ENCODE data around the gene ZNF219.

The ZNF219 gene

GRCh38 chr14:21059842-21060613, 38.4 kb downstream of the ZNF219 start:
- H3K4me1 ChIP-seq (ENCODE audit: insufficient read depth, low read length) = peaks cover 8% of the 10 kb centered on the region; the same call in 1 of the 2 replicates
- H3K4me3 ChIP-seq (ENCODE audit: low read length) = no peak overlapping the region
- H3K9ac ChIP-seq (ENCODE audit: low read depth, low read length) = no peak overlapping the region
- no peak overlapping the region for H3K27ac ChIP-seq (ENCODE audit: low read length)
- H3K27me3 ChIP-seq (ENCODE audit: insufficient read depth, low read length) = no peaks in the 10 kb centered on the region
- no peaks in the 10 kb centered on the region for H3K36me3 ChIP-seq (ENCODE audit: insufficient read depth, low read depth, low read length)
- no peaks in the 10 kb centered on the region for H3K9me3 ChIP-seq (ENCODE audit: insufficient read depth, low read depth, low read length)

GRCh38 chr14:21058903-21059302, 39.6 kb downstream of the ZNF219 start:
- no peaks in the 10 kb centered on the region for H3K27me3 ChIP-seq (ENCODE audit: insufficient read depth, low read length)
- no peaks in the 10 kb centered on the region for H3K9me3 ChIP-seq (ENCODE audit: insufficient read depth, low read depth, low read length)
- H3K4me3 ChIP-seq (ENCODE audit: low read length) = no peak overlapping the region
- H3K4me1 ChIP-seq (ENCODE audit: insufficient read depth, low read length) = peaks cover 7% of the 10 kb centered on the region; the same call in 1 of the 2 replicates
- H3K27ac ChIP-seq (ENCODE audit: low read length) = no peak overlapping the region
- no peak overlapping the region for H3K9ac ChIP-seq (ENCODE audit: low read depth, low read length)
- H3K36me3 ChIP-seq (ENCODE audit: insufficient read depth, low read depth, low read length) = no peaks in the 10 kb centered on the region

GRCh38 chr14:21057803-21058675, 40.4 kb downstream of the ZNF219 start, which contains the start of gene RNASE8:
RNASE8 (plus strand) TSS chr14:21057822; CDS start chr14:21057893, 71 bp downstream.
- H3K4me3 ChIP-seq (ENCODE audit: low read length) = no peak within 1 kb of the TSS
- no peaks in the 10 kb centered on the region for H3K36me3 ChIP-seq (ENCODE audit: insufficient read depth, low read depth, low read length)
- no peaks in the 10 kb centered on the region for H3K4me1 ChIP-seq (ENCODE audit: insufficient read depth, low read length)
- H3K27ac ChIP-seq (ENCODE audit: low read length) = no peak within 1 kb of the TSS
- H3K27me3 ChIP-seq (ENCODE audit: insufficient read depth, low read length) = no peaks in the 10 kb centered on the region
- H3K9ac ChIP-seq (ENCODE audit: low read depth, low read length) = no peak within 1 kb of the TSS
- no peaks in the 10 kb centered on the region for H3K9me3 ChIP-seq (ENCODE audit: insufficient read depth, low read depth, low read length)

GRCh38 chr14:21056520-21057163, 41.8 kb downstream of the ZNF219 start:
- Histone ChIP-seq H3K4me3 (ENCODE audit: low read length) (no peak overlapping the region), H3K27ac (ENCODE audit: low read length) (no peak overlapping the region), H3K9ac (ENCODE audit: low read depth, low read length) (no peak overlapping the region), H3K4me1 (ENCODE audit: insufficient read depth, low read length) (no peaks in the 10 kb centered on the region), H3K27me3 (ENCODE audit: insufficient read depth, low read length) (no peaks in the 10 kb centered on the region), H3K9me3 (ENCODE audit: insufficient read depth, low read depth, low read length) (no peaks in the 10 kb centered on the region), H3K36me3 (ENCODE audit: insufficient read depth, low read depth, low read length) (no peaks in the 10 kb centered on the region)

GRCh38 chr14:21055432-21056117, 42.9 kb downstream of the ZNF219 start:
- no peak overlapping the region for H3K9ac ChIP-seq (ENCODE audit: low read depth, low read length)
- H3K27ac ChIP-seq (ENCODE audit: low read length) = no peak overlapping the region

GRCh38 chr14:21054768-21055145, 43.7 kb downstream of the ZNF219 start:
- no peaks in the 10 kb centered on the region for H3K27me3 ChIP-seq (ENCODE audit: insufficient read depth, low read length)
- H3K9me3 ChIP-seq (ENCODE audit: insufficient read depth, low read depth, low read length) = no peaks in the 10 kb centered on the region
- no peak overlapping the region for H3K4me3 ChIP-seq (ENCODE audit: low read length)
- H3K27ac ChIP-seq (ENCODE audit: low read length) = no peak overlapping the region
- no peak overlapping the region for H3K9ac ChIP-seq (ENCODE audit: low read depth, low read length)
- no peaks in the 10 kb centered on the region for H3K4me1 ChIP-seq (ENCODE audit: insufficient read depth, low read length)
- no peaks in the 10 kb centered on the region for H3K36me3 ChIP-seq (ENCODE audit: insufficient read depth, low read depth, low read length)

More at GRCh38 chr14:21055432-21056117, 42.9 kb downstream of the ZNF219 start:
- H3K4me1 ChIP-seq (ENCODE audit: insufficient read depth, low read length) = no peaks in the 10 kb centered on the region
- H3K9me3 ChIP-seq (ENCODE audit: insufficient read depth, low read depth, low read length) = no peaks in the 10 kb centered on the region
- no peak overlapping the region for H3K4me3 ChIP-seq (ENCODE audit: low read length)
- H3K36me3 ChIP-seq (ENCODE audit: insufficient read depth, low read depth, low read length) = no peaks in the 10 kb centered on the region
- no peaks in the 10 kb centered on the region for H3K27me3 ChIP-seq (ENCODE audit: insufficient read depth, low read length)

GRCh38 chr14:21054123-21054767, 44.2 kb downstream of the ZNF219 start:
- no peak overlapping the region for H3K9ac ChIP-seq (ENCODE audit: low read depth, low read length)
- no peak overlapping the region for H3K4me3 ChIP-seq (ENCODE audit: low read length)
- no peak overlapping the region for H3K27ac ChIP-seq (ENCODE audit: low read length)

GRCh38 chr14:21053184-21054122, 45.0 kb downstream of the ZNF219 start:
- no peak overlapping the region for H3K4me3 ChIP-seq (ENCODE audit: low read length)
- H3K36me3 ChIP-seq (ENCODE audit: insufficient read depth, low read depth, low read length) = no peaks in the 10 kb centered on the region
- H3K27me3 ChIP-seq (ENCODE audit: insufficient read depth, low read length) = no peaks in the 10 kb centered on the region
- no peaks in the 10 kb centered on the region for H3K4me1 ChIP-seq (ENCODE audit: insufficient read depth, low read length)
- no peaks in the 10 kb centered on the region for H3K9me3 ChIP-seq (ENCODE audit: insufficient read depth, low read depth, low read length)
- H3K27ac ChIP-seq (ENCODE audit: low read length) = no peak overlapping the region
- H3K9ac ChIP-seq (ENCODE audit: low read depth, low read length) = no peak overlapping the region

More at GRCh38 chr14:21054123-21054767, 44.2 kb downstream of the ZNF219 start:
- no peaks in the 10 kb centered on the region for H3K27me3 ChIP-seq (ENCODE audit: insufficient read depth, low read length)
- H3K36me3 ChIP-seq (ENCODE audit: insufficient read depth, low read depth, low read length) = no peaks in the 10 kb centered on the region
- no peaks in the 10 kb centered on the region for H3K4me1 ChIP-seq (ENCODE audit: insufficient read depth, low read length)
- no peaks in the 10 kb centered on the region for H3K9me3 ChIP-seq (ENCODE audit: insufficient read depth, low read depth, low read length)

- no peak overlapping the region for H3K9ac ChIP-seq (ENCODE audit: low read depth, low read length)
Measured at GRCh38 chr14:21050597-21050996, 47.9 kb downstream of the ZNF219 start.

GRCh38 chr14:21049271-21049673, 49.2 kb downstream of the ZNF219 start:
- no peak overlapping the region for H3K27ac ChIP-seq (ENCODE audit: low read length)
- H3K9me3 ChIP-seq (ENCODE audit: insufficient read depth, low read depth, low read length) = no peaks in the 10 kb centered on the region
- H3K27me3 ChIP-seq (ENCODE audit: insufficient read depth, low read length) = no peaks in the 10 kb centered on the region
- H3K4me1 ChIP-seq (ENCODE audit: insufficient read depth, low read length) = no peaks in the 10 kb centered on the region
- H3K36me3 ChIP-seq (ENCODE audit: insufficient read depth, low read depth, low read length) = no peaks in the 10 kb centered on the region
- H3K9ac ChIP-seq (ENCODE audit: low read depth, low read length) = no peak overlapping the region
- H3K4me3 ChIP-seq (ENCODE audit: low read length) = no peak overlapping the region

More at GRCh38 chr14:21050597-21050996, 47.9 kb downstream of the ZNF219 start:
- Histone ChIP-seq H3K9me3 (ENCODE audit: insufficient read depth, low read depth, low read length) (no peaks in the 10 kb centered on the region), H3K4me1 (ENCODE audit: insufficient read depth, low read length) (no peaks in the 10 kb centered on the region), H3K4me3 (ENCODE audit: low read length) (no peak overlapping the region), H3K27ac (ENCODE audit: low read length) (no peak overlapping the region), H3K27me3 (ENCODE audit: insufficient read depth, low read length) (no peaks in the 10 kb centered on the region), H3K36me3 (ENCODE audit: insufficient read depth, low read depth, low read length) (no peaks in the 10 kb centered on the region)
